Measurements from ENCODE around the gene IPMK.
A peak's percentile ranks its signal among the peaks of the same experiment; 100 is the strongest.

IPMK gene

DNA sequence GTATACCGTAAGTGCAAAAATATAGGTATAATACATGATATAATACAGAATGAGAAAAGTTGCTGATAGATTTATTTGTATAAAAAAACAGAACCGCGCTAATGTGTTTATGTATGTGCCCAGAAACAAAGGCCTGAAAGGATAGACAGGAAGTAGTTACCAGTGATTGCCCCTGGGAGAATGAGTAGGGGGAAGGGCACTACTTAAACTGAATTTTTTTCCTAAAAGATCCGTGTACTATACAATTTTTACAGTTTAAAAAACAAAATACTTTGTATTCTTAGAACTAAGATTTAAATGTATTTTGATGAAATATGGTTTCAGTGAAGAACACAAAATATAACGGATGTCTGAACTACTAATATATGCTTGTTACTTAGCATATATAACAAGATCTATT, 2.9 kb downstream of the IPMK start:
- H3K79me1 ChIP-seq (ENCODE audit: low read depth, low read length) = peaks cover 2% of the 10 kb centered on the region
- H2BK15ac ChIP-seq (ENCODE audit: low read length) = no peak overlapping the region
- no peak overlapping the region for H2BK12ac ChIP-seq (ENCODE audit: low read length)
- H3K9me3 ChIP-seq (replicated peaks in 1 of 2; ENCODE audit: control insufficient read depth in 2 of 2, insufficient read depth in 1 of 2, low read depth in 1 of 2, low read length in 2 of 2) = no peaks in the 10 kb centered on the region
- H3K23ac ChIP-seq (ENCODE audit: low read depth, low read length, poor library complexity) = no peak overlapping the region
- DNase-seq (ENCODE audit: low spot score) = no peak
- peak overlapping the region in 1 of 2 donors; percentile 7 for H3K4me3 ChIP-seq (ENCODE audit: low read length in 2 of 2)
- no peak overlapping the region for H3K4me2 ChIP-seq (ENCODE audit: insufficient read depth, low read length, poor library complexity, severe bottlenecking)
- H2BK5ac ChIP-seq (ENCODE audit: low read length) = no peak overlapping the region
- peaks cover 0 to 7% of the 10 kb centered on the region in 2 donors for H3K4me1 ChIP-seq (ENCODE audit: control insufficient read depth in 2 of 2, insufficient read depth in 1 of 2, low read depth in 1 of 2, low read length in 2 of 2)
- no peaks in the 10 kb centered on the region for H3K27me3 ChIP-seq (ENCODE audit: control insufficient read depth in 3 of 3, insufficient read depth in 3 of 3, low read depth in 1 of 3, low read length in 3 of 3)
- H4K8ac ChIP-seq (ENCODE audit: low read depth, low read length) = no peak overlapping the region
- no peak overlapping the region for H4K91ac ChIP-seq (ENCODE audit: low read depth, low read length, poor library complexity)
- H3K9ac ChIP-seq (ENCODE audit: low read depth, low read length, poor library complexity) = no peak overlapping the region
- H2AFZ ChIP-seq (ENCODE audit: low read length) = no peak overlapping the region
- no peak overlapping the region for H2AK5ac ChIP-seq (ENCODE audit: low read depth, low read length)
- H3K14ac ChIP-seq (ENCODE audit: low read length) = no peak overlapping the region
- no peak overlapping the region for H3K27ac ChIP-seq (replicated peaks; ENCODE audit: low read length)
- no peak overlapping the region for H3K4ac ChIP-seq (ENCODE audit: low read length)
- H3K36me3 ChIP-seq (replicated peaks in 1 of 2; ENCODE audit: control insufficient read depth in 2 of 2, insufficient read depth in 2 of 2, low read length in 2 of 2) = no peaks in the 10 kb centered on the region
- WGBS, 2 donors (ENCODE audit: extremely low coverage in 2 of 2, insufficient read length in 2 of 2, insufficient replicate concordance in 1 of 2) = no CpG with 5 or more reads among the region's 5 CpGs
- no peak overlapping the region for H3K18ac ChIP-seq (ENCODE audit: low read length)
- no peak overlapping the region for H2BK120ac ChIP-seq (ENCODE audit: low read depth, low read length)

DNA sequence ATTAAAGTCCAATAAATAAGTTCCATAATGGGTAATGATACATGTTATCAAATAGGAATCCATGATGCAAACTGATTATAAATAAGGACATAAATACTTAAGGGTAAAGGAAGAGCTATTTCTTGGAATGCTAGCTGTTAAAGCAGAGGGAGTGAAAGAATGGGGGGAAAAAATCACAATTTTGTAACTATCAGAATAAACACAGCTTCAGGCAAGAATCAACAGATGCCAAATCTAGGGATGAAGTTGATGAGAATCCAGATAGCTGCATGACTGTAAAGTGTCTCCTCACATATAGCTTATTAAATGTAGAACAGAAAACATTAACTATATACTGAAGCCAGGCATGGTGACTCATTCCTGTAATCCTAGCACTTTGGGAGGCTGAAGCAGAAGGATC, 4.9 kb downstream of the IPMK start:
- H3K9ac ChIP-seq (ENCODE audit: low read depth, low read length, poor library complexity) = no peak overlapping the region
- DNase-seq (ENCODE audit: low spot score) = no peak
- no peak overlapping the region for H3K27ac ChIP-seq (replicated peaks; ENCODE audit: low read length)
- H3K79me1 ChIP-seq (ENCODE audit: low read depth, low read length) = peaks cover 2% of the 10 kb centered on the region
- no peak overlapping the region for H3K4me3 ChIP-seq (ENCODE audit: low read length in 2 of 2)
- H3K4ac ChIP-seq (ENCODE audit: low read length) = no peak overlapping the region
- H3K36me3 ChIP-seq (replicated peaks in 1 of 2; ENCODE audit: control insufficient read depth in 2 of 2, insufficient read depth in 2 of 2, low read length in 2 of 2) = no peaks in the 10 kb centered on the region
- no peak overlapping the region for H2BK120ac ChIP-seq (ENCODE audit: low read depth, low read length)
- H3K14ac ChIP-seq (ENCODE audit: low read length) = no peak overlapping the region
- no peak overlapping the region for H2BK5ac ChIP-seq (ENCODE audit: low read length)
- H3K9me3 ChIP-seq (replicated peaks in 1 of 2; ENCODE audit: control insufficient read depth in 2 of 2, insufficient read depth in 1 of 2, low read depth in 1 of 2, low read length in 2 of 2) = no peaks in the 10 kb centered on the region
- no peak overlapping the region for H2BK15ac ChIP-seq (ENCODE audit: low read length)
- no peak overlapping the region for H3K23ac ChIP-seq (ENCODE audit: low read depth, low read length, poor library complexity)
- no peak overlapping the region for H2BK12ac ChIP-seq (ENCODE audit: low read length)
- no peak overlapping the region for H4K8ac ChIP-seq (ENCODE audit: low read depth, low read length)
- no peaks in the 10 kb centered on the region for H3K27me3 ChIP-seq (ENCODE audit: control insufficient read depth in 3 of 3, insufficient read depth in 3 of 3, low read depth in 1 of 3, low read length in 3 of 3)
- no peak overlapping the region for H2AK5ac ChIP-seq (ENCODE audit: low read depth, low read length)
- H3K18ac ChIP-seq (ENCODE audit: low read length) = no peak overlapping the region
- H3K4me1 ChIP-seq (ENCODE audit: control insufficient read depth in 2 of 2, insufficient read depth in 1 of 2, low read depth in 1 of 2, low read length in 2 of 2) = peaks cover 0 to 7% of the 10 kb centered on the region in 2 donors
- no peak overlapping the region for H2AFZ ChIP-seq (ENCODE audit: low read length)
- no peak overlapping the region for H4K91ac ChIP-seq (ENCODE audit: low read depth, low read length, poor library complexity)
- no peak overlapping the region for H3K4me2 ChIP-seq (ENCODE audit: insufficient read depth, low read length, poor library complexity, severe bottlenecking)

DNA sequence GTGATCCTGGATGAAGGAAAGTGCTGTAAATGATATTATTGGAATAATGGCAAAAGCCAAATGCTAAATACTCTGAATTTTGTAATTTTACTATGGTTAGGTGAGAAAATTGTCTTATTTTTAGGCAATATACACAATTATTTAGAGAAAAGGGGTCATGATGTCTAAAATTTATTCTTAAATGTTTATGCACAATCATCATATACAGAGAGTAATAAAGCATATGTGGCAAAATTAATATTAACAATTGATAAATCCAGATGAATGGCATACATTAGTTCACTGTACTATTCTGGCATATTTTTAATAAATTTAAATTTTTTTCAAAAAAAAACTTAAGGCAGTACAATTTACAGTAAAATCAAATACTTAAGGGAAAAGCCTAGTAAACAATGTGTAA, 7.4 kb downstream of the IPMK start:
- no peak overlapping the region for H2AFZ ChIP-seq (ENCODE audit: low read length)
- H2BK120ac ChIP-seq (ENCODE audit: low read depth, low read length) = no peak overlapping the region
- H3K4me2 ChIP-seq (ENCODE audit: insufficient read depth, low read length, poor library complexity, severe bottlenecking) = no peak overlapping the region
- no peak overlapping the region for H2AK5ac ChIP-seq (ENCODE audit: low read depth, low read length)
- peaks cover 0 to 5% of the 10 kb centered on the region in 2 donors for H3K9me3 ChIP-seq (replicated peaks in 1 of 2; ENCODE audit: control insufficient read depth in 2 of 2, insufficient read depth in 1 of 2, low read depth in 1 of 2, low read length in 2 of 2)
- no peak overlapping the region for H3K4ac ChIP-seq (ENCODE audit: low read length)
- H3K27me3 ChIP-seq (ENCODE audit: control insufficient read depth in 3 of 3, insufficient read depth in 3 of 3, low read depth in 1 of 3, low read length in 3 of 3) = no peaks in the 10 kb centered on the region
- no peak overlapping the region for H4K8ac ChIP-seq (ENCODE audit: low read depth, low read length)
- H3K9ac ChIP-seq (ENCODE audit: low read depth, low read length, poor library complexity) = no peak overlapping the region
- no peak overlapping the region for H3K23ac ChIP-seq (ENCODE audit: low read depth, low read length, poor library complexity)
- H2BK15ac ChIP-seq (ENCODE audit: low read length) = no peak overlapping the region
- no peaks in the 10 kb centered on the region for H3K36me3 ChIP-seq (replicated peaks in 1 of 2; ENCODE audit: control insufficient read depth in 2 of 2, insufficient read depth in 2 of 2, low read length in 2 of 2)
- DNase-seq (ENCODE audit: low spot score) = no peak
- H2BK5ac ChIP-seq (ENCODE audit: low read length) = no peak overlapping the region
- no peak overlapping the region for H4K91ac ChIP-seq (ENCODE audit: low read depth, low read length, poor library complexity)
- peaks cover 0 to 6% of the 10 kb centered on the region in 2 donors for H3K4me1 ChIP-seq (ENCODE audit: control insufficient read depth in 2 of 2, insufficient read depth in 1 of 2, low read depth in 1 of 2, low read length in 2 of 2)
- H2BK12ac ChIP-seq (ENCODE audit: low read length) = no peak overlapping the region
- H3K18ac ChIP-seq (ENCODE audit: low read length) = no peak overlapping the region
- H3K4me3 ChIP-seq (ENCODE audit: low read length in 2 of 2) = no peak overlapping the region
- H3K79me1 ChIP-seq (ENCODE audit: low read depth, low read length) = no peaks in the 10 kb centered on the region
- H3K14ac ChIP-seq (ENCODE audit: low read length) = no peak overlapping the region
- no peak overlapping the region for H3K27ac ChIP-seq (replicated peaks; ENCODE audit: low read length)

DNA sequence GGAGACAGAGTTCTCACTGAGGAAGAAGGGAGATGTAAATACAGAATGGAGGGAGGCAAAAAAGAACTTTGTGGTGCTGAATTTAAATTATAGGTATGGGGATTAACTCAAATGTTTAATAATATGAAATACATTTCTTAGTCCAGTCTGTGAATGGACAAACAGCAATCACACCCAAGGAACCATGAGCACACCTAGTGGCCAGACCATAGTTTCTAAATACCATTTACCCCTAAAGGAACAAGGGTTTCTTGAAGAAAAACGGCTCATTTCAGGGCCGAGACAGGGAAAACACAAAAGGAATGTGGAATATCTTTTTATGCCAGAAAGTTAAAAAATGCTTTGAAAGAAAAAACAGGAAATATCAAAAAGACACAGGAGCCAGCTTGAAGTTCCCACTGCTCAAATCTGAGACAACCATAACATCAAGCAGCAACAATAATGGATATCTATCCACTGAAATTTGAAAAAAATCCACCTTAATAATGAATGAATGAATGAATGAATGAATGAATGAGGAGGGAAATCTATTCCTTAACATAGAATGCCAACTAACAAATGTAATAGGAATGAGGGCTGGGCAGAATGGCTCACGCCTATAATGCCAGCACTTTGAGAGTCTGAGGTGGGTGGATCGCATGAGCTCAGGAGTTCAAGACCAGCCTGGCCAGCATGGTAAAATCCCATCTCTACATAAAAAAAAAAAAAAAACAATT, 8.6 kb downstream of the IPMK start:
- DNase-seq (ENCODE audit: low spot score) = no peak
- Histone ChIP-seq H2AK5ac (ENCODE audit: low read depth, low read length) (no peak overlapping the region), H3K4ac (ENCODE audit: low read length) (no peak overlapping the region), H3K4me1 (ENCODE audit: control insufficient read depth in 2 of 2, insufficient read depth in 1 of 2, low read depth in 1 of 2, low read length in 2 of 2) (no peaks in the 10 kb centered on the region), H3K9me3 (replicated peaks in 1 of 2; ENCODE audit: control insufficient read depth in 2 of 2, insufficient read depth in 1 of 2, low read depth in 1 of 2, low read length in 2 of 2) (peaks cover 0 to 5% of the 10 kb centered on the region in 2 donors), H3K9ac (ENCODE audit: low read depth, low read length, poor library complexity) (no peak overlapping the region), H2BK5ac (ENCODE audit: low read length) (no peak overlapping the region), H2BK15ac (ENCODE audit: low read length) (no peak overlapping the region), H2AFZ (ENCODE audit: low read length) (no peak overlapping the region), H3K36me3 (replicated peaks in 1 of 2; ENCODE audit: control insufficient read depth in 2 of 2, insufficient read depth in 2 of 2, low read length in 2 of 2) (no peaks in the 10 kb centered on the region), H4K91ac (ENCODE audit: low read depth, low read length, poor library complexity) (no peak overlapping the region), H2BK12ac (ENCODE audit: low read length) (no peak overlapping the region), H4K8ac (ENCODE audit: low read depth, low read length) (no peak overlapping the region), H3K18ac (ENCODE audit: low read length) (no peak overlapping the region), H3K27me3 (ENCODE audit: control insufficient read depth in 3 of 3, insufficient read depth in 3 of 3, low read depth in 1 of 3, low read length in 3 of 3) (no peaks in the 10 kb centered on the region), H3K14ac (ENCODE audit: low read length) (no peak overlapping the region), H3K23ac (ENCODE audit: low read depth, low read length, poor library complexity) (no peak overlapping the region), H3K4me3 (ENCODE audit: low read length in 2 of 2) (no peak overlapping the region), H3K27ac (replicated peaks; ENCODE audit: low read length) (no peak overlapping the region), H3K79me1 (ENCODE audit: low read depth, low read length) (no peaks in the 10 kb centered on the region), H2BK120ac (ENCODE audit: low read depth, low read length) (no peak overlapping the region), H3K4me2 (ENCODE audit: insufficient read depth, low read length, poor library complexity, severe bottlenecking) (no peak overlapping the region)
- WGBS, 2 donors (ENCODE audit: extremely low coverage in 2 of 2, insufficient read length in 2 of 2, insufficient replicate concordance in 1 of 2) = no CpG with 5 or more reads among the region's 4 CpGs
